DMS114 treated with DMSO at 0.1 percent for 48 hours (cell line): ENCODE data around the gene FGD6.
"Not testable (repeated sequence)": the region's sequence is repeated elsewhere in the genome, so short reads cannot be mapped to it uniquely, and the experiment has no call there.

Experiments used
- DNase-seq: peaks from one replicate; lab custom pipeline; 2025; ENCODE audit not compliant: unreplicated experiment; lab: John Stamatoyannopoulos, UW

The FGD6 gene

DNA sequence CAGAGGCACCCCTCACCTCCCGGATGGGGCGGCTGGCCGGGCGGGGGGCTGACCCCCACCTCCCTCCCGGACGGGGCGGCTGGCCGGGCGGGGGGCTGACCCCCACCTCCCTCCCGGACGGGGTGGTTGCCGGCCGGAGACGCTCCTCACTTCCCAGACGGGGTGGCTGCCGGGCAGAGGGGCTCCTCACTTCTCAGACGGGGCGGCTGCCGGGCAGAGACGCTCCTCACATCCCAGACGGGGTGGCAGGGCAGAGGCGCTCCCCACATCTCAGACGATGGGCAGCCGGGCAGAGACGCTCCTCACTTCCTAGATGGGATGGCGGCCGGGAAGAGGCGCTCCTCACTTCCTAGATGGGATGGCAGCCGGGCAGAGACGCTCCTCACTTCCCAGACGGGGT is 18.4 kb upstream of the FGD6 start:
- DNase-seq, result not testable (repeated sequence)

DNA sequence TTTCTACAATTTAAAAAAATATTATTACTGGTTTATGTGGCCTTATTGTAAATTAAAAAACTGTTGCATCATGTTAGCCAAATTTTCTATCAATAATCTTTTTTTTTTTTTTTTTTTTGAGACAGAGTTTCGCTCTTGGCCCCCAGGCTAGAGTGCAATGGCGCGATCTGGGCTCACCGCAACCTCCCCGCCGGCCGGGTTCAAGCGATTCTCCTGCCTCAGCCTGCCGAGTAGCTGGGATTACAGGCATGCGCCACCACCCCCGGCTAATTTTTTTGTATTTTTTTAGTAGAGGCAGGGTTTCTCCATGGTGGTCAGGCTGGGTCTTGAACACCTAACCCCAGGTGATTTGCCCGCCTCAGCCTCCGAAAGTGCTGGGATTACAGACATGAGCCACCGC is 16.9 kb upstream of the FGD6 start:
- DNase-seq, result not testable (repeated sequence)

DNA sequence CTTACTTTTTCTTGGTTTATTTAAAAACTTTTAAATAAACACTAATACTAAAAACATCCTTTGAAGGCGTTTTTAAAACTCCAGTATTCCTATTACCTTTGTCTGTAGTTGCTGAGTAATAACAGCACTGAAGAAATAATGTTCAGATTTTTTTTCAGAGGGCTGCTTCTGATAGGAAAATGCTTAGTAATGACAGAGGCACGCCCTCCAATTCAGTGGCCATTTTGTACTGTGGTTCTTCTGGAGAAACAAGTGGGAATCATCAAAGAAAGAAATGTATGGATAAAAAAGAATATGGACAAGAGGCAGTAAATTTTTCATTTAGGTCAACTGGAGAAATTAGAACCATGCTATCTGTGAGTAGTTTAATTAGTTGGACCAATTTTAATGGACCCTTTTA is 13.9 kb upstream of the FGD6 start:
- no peak for DNase-seq

DNA sequence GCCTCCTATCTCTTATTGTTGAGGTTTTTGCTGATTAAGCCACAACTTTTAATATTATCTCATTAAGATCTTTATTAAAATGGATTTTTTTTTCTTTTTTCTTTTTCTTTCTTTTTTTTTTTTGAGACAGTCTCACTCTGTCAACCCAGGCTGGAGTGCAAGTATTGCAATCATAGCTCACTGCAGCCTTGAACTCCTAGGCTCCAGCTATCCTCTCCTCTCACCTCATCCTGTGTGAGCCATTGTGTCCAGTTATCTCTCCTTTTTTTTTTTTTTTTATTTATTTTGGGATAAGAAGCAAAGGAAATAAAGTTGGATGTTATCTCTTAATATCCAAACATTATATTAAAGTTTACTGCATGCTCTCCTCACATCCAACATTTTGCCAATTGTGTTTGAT is 13.0 kb upstream of the FGD6 start:
- no peak for DNase-seq

DNA sequence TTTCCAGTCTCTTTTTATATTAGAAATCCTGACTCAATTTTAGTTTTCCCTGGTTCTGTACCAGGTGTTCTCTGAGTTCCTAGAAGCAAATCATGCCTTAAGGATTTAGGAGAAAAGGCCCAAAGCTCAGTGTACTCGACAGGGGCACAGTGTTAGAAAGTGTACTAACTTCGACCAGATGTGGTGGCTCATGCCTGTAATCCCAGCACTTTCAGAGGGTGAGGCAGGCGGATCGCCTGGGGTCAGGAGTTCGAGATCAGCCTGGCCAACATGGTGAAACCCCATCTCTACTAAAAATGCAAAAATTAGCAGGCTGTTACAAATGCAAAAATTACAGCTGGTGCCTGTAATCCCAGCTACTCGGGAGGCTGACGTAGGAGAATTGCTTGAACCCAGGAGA is 12.4 kb upstream of the FGD6 start:
- DNase-seq, result no peak

DNA sequence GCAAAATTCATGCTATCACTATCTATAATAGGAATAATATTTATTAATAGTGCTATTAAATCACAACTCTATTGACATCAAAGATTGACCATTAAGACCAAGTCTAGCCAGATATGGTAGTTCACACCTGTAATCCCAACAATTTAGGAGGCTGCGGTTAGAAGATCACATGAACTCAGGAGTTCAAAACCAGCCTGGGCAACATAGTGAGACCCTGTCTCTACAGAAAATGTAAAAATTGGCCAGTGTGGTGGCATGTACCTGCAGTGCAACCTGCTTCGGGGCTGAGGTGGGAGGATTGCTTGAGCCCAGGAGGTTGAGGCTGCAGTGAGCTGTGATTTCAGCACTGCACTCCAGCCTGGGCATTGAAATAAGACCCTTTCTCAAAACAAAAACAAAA is 11.3 kb upstream of the FGD6 start:
- DNase-seq, result no peak

DNA sequence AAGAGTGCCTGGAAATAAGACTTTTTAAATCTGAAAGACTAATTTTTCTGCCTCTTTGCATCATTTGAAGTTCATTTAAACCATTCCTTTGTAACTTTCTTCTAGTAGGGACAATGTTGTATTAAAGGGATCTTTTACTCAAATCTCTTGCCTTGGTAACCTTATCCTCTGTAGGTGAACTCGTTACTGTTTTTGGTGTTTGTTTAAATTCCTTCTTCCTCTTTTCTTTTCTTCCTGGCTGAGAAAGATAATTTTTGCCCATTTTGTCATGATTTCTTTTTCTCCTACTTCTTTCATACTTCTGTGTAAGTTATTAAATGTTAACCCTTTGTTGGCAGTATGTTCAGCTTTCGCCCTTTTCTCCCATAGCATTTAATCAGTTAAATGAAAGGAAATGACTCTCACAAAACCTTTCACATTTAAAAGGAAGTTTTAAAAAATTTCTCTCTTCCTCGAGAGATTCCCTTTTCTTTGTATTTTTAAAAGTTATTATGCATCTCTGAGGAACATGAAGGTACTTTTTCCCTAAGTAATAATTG is 10.6 kb upstream of the FGD6 start:
- DNase-seq, result no peak

DNA sequence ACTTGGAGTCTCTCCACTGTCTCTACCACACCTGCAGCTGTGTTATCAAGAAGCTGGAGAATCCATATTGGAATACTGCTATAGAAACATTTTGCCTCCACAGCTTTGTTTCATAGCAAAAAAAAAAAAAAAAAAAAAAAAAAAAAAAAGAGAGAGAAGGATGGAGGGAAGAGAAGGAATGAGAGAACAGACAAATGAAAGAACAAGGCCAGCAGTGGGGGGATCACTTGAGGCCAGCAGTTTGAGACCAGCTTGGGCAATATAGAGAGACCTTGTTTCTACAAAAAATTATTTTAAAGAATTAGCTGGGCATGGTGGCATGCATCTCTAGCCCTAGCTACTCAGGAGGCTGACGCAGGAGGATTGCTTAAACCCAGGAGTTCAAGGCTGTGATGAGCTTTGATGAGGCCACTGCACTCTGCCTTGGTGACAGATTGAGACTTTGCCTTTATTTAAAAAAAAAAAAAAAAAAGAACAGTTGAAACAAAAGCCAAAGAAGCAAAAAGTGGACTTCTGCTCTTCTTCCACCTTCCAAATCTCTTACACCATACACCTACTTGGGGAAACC is 8.5 kb upstream of the FGD6 start:
- no peak for DNase-seq

DNA sequence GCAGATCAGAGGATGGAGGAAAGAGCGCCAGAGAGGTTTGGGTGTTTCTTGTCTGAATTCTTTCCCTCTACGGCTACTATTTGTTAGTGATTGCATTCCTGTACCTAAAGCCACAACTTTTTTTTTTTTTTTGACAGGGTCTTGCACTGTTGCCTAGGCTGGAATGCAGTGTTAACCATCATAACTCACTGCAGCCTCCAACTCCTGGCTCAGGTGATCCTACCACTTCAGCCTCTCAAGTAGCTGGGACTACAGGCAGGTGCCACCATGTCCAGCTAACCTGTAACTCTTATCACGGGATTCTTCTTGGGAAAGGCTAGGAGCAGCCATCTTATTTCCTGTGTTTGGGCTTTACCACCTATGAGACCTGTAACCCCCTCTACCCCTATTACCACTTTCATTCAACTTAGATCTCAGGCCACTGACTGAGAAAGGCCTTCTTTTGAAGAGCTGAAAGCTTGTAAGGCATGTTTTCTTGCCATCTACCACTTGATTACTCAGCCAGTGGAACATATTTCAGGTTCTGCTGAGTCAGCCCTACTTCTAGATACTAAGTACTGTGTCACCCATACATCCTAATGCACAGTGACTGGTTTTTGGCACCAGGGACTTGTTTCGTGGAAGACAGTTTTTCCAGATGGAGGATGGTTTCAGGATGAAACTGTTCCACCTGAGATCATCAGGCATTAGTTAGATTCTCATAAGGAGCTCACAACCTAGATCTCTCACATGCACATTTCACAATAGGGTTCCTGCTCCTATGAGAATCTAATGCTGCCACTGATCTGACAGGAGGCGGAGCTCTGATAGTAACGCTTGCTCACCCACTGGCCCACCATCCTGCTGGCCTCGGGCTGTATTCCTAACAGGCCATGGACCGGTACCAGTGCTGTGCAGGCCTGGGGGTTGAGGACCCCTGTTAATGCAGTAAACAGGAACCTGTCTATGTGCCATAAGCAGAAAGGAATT is 7.2 kb upstream of the FGD6 start:
- no peak for DNase-seq

DNA sequence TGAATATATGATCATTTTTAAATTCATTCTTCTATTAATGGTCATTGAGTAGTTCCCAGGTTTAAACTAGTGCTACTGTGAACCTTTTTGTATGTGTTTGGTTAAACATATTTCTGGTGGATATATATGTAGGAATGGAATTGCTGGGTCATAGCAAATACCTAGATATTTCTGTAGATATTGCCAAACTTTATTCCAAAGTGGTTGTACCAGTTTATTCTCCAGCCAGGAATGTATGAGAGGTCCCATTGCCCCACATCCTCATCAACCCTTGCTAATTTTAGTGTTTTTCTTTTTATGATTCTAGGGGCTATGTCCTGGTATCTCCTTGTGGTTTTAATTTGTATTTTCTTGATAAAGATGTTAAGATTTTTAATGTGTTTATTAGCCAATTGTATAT is 3.5 kb upstream of the FGD6 start:
- DNase-seq, result no peak

DNA sequence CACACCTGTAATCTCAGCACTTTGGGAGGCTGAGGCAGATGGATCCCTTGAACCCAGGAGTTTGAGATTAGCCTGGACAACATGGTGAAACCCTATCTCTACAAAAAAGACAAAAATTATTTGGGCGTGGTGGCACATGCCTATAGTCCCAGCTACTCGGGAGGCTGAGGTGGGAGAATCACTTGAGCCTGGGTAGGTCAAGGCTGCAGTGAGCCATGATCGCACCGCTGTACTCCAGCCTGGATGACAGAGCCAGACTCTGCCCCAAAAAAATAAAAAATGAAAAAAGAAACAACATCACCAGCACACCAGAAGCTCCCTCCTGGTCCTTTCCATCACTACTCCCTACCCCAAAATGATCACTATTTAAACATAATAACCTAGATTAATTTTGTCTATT is 2.9 kb upstream of the FGD6 start:
- DNase-seq, result no peak

DNA sequence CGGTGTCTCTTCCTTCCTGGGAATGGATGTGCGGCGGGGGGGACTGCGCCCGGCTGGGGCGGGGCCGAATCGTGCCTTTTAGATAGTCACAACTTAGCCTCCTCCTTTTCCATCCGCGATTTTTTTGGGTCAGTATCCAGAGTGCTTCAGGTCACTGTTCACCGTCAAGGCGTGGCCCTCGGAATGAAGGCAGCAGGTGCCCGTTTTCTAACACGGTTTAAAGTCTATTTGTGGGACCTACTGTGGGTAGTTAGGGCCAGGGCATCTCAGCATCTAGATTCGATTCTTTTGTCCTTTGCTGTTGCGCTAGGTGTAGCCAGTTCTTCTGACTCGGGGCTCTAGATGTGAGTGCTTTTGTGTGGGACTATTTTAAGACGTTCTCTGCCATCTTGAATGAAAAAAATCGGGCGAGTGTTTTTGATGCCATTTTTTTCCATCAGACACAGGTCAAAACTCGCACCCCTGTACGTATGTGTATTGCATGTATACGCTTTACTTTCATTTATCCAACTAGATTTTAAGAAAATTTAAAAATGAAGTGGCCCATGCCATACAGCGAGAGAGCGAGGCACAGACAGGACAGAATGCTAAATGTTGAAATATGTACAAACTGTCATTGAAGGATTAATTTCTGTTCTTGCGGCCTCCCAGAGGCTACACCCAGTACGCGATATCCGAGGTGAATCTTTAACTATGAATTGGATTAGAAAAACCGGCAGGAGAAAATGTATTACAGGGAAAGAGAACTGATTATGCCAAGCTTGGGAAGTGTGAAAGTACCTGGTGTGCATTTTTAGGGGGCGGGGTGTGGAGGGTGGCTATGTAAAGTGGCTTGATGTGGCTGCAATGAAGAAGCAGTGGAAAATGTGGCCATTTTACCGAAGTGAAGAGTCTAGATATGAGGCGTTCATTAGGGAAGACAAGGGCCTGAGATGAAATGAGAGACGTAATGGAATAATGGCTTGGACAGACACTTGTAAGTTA is 1.2 kb upstream of the FGD6 start:
- peak; percentile 69 for DNase-seq

DNA sequence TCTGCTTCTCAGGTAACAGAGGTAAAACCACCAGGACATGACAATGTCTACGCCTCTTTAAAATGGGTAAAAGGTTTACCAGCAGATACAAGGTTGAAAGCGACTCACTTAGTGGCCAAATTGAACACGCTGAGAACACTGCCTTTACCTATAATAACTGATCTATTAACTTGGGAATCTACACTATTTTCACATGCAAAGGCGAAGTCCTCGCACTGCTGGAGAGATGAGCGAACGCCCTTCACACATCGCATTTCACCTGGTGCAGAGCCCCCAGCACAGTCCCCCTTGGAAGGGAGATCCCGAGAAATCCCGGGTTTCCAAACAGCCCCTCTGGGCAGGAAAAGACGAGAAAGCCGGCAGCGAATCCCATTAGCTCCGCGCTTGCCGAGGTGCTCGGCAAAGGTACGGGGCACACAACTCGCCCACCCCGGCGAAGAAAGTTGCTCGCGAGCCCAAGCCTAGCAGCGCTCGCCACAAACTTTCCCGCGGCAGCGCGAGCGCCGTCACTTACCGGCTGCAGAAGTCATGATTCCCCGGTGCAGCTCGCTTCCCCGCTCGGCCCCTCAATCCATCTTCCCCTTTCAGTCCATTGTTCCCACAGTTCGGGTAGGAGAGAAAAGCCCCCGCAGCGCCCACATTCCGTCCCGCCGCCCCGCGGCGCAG is 423 bp downstream of the FGD6 start:
- DNase-seq, result peak; percentile 55

DNA sequence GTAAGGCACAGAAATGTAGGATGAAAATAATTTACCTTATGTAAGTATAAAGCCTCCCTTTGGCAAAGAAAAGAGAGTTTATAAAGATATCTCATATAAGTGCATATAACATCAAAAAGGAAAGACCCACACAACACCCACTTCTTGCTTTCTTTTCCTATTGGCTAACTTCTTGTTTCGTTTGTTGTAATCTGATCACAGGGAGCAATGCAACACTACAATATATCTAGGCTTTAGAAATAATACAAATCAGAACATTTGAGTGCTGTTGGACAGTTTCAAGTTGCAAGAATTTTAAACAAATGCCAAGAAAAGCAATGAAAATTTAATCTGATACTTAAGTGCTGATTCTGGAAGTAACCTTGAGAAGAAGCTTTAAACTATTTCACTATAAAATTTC is 1.3 kb downstream of the FGD6 start:
- DNase-seq, result peak; percentile 40

DNA sequence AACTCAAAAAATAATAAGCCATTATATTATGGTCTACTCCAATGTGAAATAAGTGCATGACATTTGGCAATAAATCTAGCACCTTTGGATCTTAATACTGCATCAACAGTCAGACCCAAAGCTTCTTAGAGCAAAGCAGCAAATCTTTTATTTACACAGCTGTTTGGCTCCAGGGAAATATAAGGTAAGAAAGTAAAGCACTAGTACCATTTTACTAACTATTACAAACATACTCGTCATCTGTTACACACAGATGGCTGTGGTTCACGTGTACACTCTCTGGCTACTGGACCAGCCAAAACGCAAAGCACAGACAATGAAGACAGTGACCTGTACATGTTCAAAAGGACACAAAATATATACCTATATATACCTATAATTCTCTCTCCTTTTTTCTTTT is 2.8 kb downstream of the FGD6 start:
- DNase-seq, result no peak

DNA sequence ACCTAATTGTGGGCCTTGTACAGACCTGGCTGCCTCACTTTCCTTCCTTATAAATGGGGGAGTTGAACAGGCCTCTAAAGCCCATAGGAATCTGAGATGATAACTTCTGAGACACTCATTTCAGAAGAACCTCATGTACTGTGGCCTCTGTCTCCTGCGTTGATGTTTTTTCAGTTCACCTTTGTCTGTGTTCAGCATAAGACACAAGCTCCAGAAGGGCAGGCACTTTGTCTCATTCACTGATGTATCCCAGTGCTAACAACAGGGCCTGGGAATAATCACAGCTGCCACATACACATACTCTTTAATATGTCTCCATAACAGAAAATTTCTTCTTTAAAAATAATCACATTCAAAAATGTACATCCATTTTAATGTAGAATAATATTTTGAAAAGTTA is 3.3 kb downstream of the FGD6 start:
- DNase-seq, result no peak

DNA sequence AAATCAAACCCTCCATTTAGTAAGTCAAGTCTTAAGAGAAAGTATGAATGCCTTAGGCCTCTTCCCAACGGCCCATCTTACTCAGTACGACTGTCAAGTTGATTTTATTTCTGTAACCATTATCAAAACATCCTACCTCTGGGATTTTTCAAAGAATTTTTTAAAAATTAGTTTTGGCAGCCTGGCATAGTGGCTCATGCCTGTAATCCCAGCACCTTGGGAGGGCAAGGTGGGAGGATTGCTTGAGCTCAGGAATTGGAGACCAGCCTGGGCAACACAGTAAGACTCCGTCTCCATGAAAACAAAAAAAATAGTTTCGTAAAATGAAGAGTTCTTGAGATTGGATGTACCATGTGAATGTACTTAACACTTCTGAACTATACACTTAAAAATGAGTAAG is 4.1 kb downstream of the FGD6 start:
- DNase-seq, result no peak

DNA sequence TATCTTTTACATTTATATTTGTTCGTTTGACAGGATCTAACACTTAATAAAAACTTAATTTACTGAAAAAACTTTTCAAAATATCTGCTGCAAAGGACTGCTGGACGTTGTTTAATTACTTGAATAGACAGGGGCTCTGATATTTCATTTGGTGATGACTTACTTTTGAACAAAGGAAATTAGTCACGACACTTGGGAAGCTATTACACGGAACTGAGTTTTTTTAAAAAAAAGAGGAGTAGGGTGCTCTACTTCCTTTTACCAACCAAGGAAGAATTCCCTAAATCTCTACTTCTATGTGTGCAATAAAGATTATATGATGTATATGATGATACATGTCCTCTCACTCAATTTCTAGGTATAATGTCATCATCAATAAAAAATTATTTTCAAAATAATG is 4.7 kb downstream of the FGD6 start:
- DNase-seq, result no peak

DNA sequence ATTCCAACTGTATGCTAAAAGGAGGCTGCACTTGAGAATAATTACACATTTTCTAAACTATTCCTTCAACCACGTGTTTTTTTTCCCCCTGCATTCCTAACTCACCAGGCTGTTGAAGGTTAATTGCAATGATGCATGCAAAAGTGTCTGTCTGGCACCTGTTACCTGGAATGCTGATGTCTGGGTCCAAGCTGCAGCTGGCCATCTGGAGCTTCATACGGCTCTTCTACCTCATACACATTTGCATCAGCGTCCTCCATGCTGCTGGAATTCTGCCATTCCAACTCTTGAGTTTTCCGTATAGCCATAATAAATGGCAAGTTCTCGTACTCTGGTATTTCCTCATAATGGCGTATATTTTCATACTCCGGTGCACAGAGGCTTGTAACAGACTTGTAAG is 8.6 kb downstream of the FGD6 start:
- DNase-seq, result no peak

DNA sequence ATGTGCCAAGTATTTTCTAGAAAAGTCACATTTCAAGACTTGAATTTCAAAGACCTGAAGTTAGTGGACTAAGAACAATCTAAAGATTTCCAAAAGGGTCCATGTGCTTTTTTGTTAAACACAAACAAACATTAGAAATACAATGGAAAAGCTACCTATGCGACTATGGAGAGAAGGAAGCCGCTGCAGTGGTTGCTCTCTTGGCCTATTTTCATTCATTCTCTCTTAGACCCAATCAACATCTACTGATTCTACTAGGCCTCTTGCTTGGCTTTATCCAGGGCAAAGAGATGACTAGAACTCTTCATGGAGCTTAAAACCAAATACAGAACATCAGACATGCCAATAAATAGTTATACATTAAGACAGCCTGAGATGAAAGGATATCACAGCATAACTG is 9.9 kb downstream of the FGD6 start:
- DNase-seq, result no peak

DNA sequence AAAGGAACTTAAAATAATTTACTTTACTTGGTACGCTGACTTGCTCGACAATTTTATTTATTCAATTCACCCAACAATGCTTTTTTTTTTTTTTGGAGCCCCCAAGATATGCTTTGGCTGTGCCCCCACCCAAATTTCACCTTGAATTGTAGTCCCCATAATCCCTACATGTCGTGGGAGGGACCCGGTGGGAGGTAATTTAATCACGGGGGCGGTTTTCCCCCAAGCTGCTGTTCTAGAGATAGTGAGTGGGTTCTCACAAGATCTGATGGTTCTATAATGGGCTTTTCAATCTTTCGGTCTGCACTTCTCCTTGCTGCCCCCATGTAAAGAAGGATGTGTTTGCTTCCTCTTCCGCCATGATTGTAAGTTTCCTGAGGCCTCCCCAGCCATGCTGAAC is 10.4 kb downstream of the FGD6 start:
- no peak for DNase-seq
